ENCODE results near the gene SEPTIN3. TPM values are rescaled to one million over a fixed set of nuclear protein-coding genes. Genes with fewer than 3 reads are reported as not detected.

Gene SEPTIN3
- total RNA-seq, 1 donor from 2014 or later = 12.8 TPM

GRCh38 chr22:41968601-41969000, 642 bp upstream of the SEPTIN3 start:
- no peak for DNase-seq (ENCODE audit: low spot score)
- Mint-ChIP-seq H3K27ac (peak overlapping the region; percentile 95), H3K27me3 (ENCODE audit: insufficient read depth, low read depth) (peaks cover 6% of the 10 kb centered on the region), H3K4me1 (peaks cover 42% of the 10 kb centered on the region), H3K4me3 (no peak overlapping the region), H3K36me3 (peaks cover 2% of the 10 kb centered on the region), H3K9me3 (peaks cover 9% of the 10 kb centered on the region)
- no peak overlapping the region for H3K27ac ChIP-seq
- H3K4me1 ChIP-seq = peaks cover 17% of the 10 kb centered on the region
- no peak overlapping the region for H3K4me2 ChIP-seq
- no peaks in the 10 kb centered on the region for H3K79me2 ChIP-seq (ENCODE audit: low read depth)
- H3K27me3 ChIP-seq = peaks cover 9% of the 10 kb centered on the region
- TF ChIP-seq EZH2phosphoT487 (IDR thresholded peaks at IDR 0.05) = no peak
- TF ChIP-seq CTCF (IDR thresholded peaks at IDR 0.05) = no peak
- no peak for TF ChIP-seq EZH2 (IDR thresholded peaks at IDR 0.05)
- H4K20me1 ChIP-seq (ENCODE audit: low read depth) = no peaks in the 10 kb centered on the region
- no peak overlapping the region for H3K4me3 ChIP-seq
- peak overlapping the region; percentile 72 for H2AFZ ChIP-seq (replicated peaks)
- H3K9ac ChIP-seq = no peak overlapping the region
- peaks cover 31% of the 10 kb centered on the region for H3F3A ChIP-seq (ENCODE audit: low read depth)
- H3K9me3 ChIP-seq (ENCODE audit: low read depth) = no peaks in the 10 kb centered on the region
- no peaks in the 10 kb centered on the region for H3K36me3 ChIP-seq

GRCh38 chr22:41970601-41971000, 1.4 kb downstream of the SEPTIN3 start:
- no peaks in the 10 kb centered on the region for H3K36me3 ChIP-seq
- peaks cover 29% of the 10 kb centered on the region for H3K27me3 ChIP-seq
- no peak for DNase-seq (ENCODE audit: low spot score)
- Mint-ChIP-seq H3K4me1 (peaks cover 31% of the 10 kb centered on the region), H3K27ac (peak overlapping the region; percentile 83), H3K36me3 (peaks cover 2% of the 10 kb centered on the region), H3K9me3 (peaks cover 6% of the 10 kb centered on the region), H3K27me3 (ENCODE audit: insufficient read depth, low read depth) (peaks cover 16% of the 10 kb centered on the region), H3K4me3 (no peak overlapping the region)
- H3K4me3 ChIP-seq = no peak overlapping the region
- H4K20me1 ChIP-seq (ENCODE audit: low read depth) = no peaks in the 10 kb centered on the region
- H3K4me1 ChIP-seq = peaks cover 7% of the 10 kb centered on the region
- no peak for TF ChIP-seq CTCF (IDR thresholded peaks at IDR 0.05)
- TF ChIP-seq EZH2 (IDR thresholded peaks at IDR 0.05) = no peak
- no peak for TF ChIP-seq EZH2phosphoT487 (IDR thresholded peaks at IDR 0.05)
- H3K4me2 ChIP-seq = no peak overlapping the region
- no peak overlapping the region for H2AFZ ChIP-seq (replicated peaks)
- H3K9ac ChIP-seq = no peak overlapping the region
- H3F3A ChIP-seq (ENCODE audit: low read depth) = peaks cover 27% of the 10 kb centered on the region
- H3K79me2 ChIP-seq (ENCODE audit: low read depth) = no peaks in the 10 kb centered on the region
- no peaks in the 10 kb centered on the region for H3K9me3 ChIP-seq (ENCODE audit: low read depth)
- no peak overlapping the region for H3K27ac ChIP-seq

- Histone ChIP-seq H3K36me3 (no peaks in the 10 kb centered on the region), H3F3A (ENCODE audit: low read depth) (peaks cover 29% of the 10 kb centered on the region), H3K9ac (no peak overlapping the region), H3K4me1 (peaks cover 9% of the 10 kb centered on the region), H3K27me3 (peaks cover 37% of the 10 kb centered on the region), H3K4me2 (no peak overlapping the region), H3K27ac (no peak overlapping the region), H3K4me3 (no peak overlapping the region), H3K79me2 (ENCODE audit: low read depth) (no peaks in the 10 kb centered on the region), H3K9me3 (ENCODE audit: low read depth) (no peaks in the 10 kb centered on the region), H4K20me1 (ENCODE audit: low read depth) (no peaks in the 10 kb centered on the region), H2AFZ (replicated peaks) (no peak overlapping the region)
- Mint-ChIP-seq H3K36me3 (peaks cover 5% of the 10 kb centered on the region), H3K4me1 (peaks cover 34% of the 10 kb centered on the region), H3K4me3 (no peak overlapping the region), H3K27ac (no peak overlapping the region), H3K27me3 (ENCODE audit: insufficient read depth, low read depth) (peaks cover 22% of the 10 kb centered on the region), H3K9me3 (peaks cover 7% of the 10 kb centered on the region)
- DNase-seq (ENCODE audit: low spot score) = no peak
- TF ChIP-seq EZH2phosphoT487 (IDR thresholded peaks at IDR 0.05) = no peak
- TF ChIP-seq EZH2 (IDR thresholded peaks at IDR 0.05) = no peak
- no peak for TF ChIP-seq CTCF (IDR thresholded peaks at IDR 0.05)
Observed at GRCh38 chr22:41971431-41971830, 2.2 kb downstream of the SEPTIN3 start.

Data from neural progenitor cell (in vitro differentiated cells).